Thyroid gland (tissue), 4 donors: Measurements from ENCODE around the gene CACNA2D3.

Experiments
- CTCF ChIP-seq, 6 experiments: fragments of 200-600 bp in 3 of 6; fragments of 450-650 bp in 3 of 6; sonication (generic) in 3 of 6; IDR thresholded peaks; one replicate each; pipeline ENCODE4 v1.5.1; 2016 to 2019; ENCODE audit warnings: antibody characterized with exemption in 6 of 6, mild to moderate bottlenecking in 2 of 6, inconsistent platforms in 1 of 6, moderate library complexity in 1 of 6
- POLR2A ChIP-seq, 2 donors: fragments of 450-650 bp; IDR thresholded peaks; one replicate each; pipeline ENCODE4 v1.6.1; 2017; ENCODE audit warnings: antibody characterized with exemption in 2 of 2, mild to moderate bottlenecking in 2 of 2, moderate library complexity in 1 of 2

GRCh38 chr3:54965746-54966145 is 843.4 kb downstream of the CACNA2D3 start:
- TF ChIP-seq CTCF (IDR thresholded peaks at IDR 0.05), result no peak
- TF ChIP-seq POLR2A (IDR thresholded peaks at IDR 0.05), result no peak
